Measurements from ENCODE around the gene TNFRSF19. TPM values are rescaled to one million over a fixed set of nuclear protein-coding genes. Genes with fewer than 3 reads are reported as not detected.

The TNFRSF19 gene
- total RNA-seq, 2 experiments from 2014 or later: 0.08 to 0.10 TPM

DNA sequence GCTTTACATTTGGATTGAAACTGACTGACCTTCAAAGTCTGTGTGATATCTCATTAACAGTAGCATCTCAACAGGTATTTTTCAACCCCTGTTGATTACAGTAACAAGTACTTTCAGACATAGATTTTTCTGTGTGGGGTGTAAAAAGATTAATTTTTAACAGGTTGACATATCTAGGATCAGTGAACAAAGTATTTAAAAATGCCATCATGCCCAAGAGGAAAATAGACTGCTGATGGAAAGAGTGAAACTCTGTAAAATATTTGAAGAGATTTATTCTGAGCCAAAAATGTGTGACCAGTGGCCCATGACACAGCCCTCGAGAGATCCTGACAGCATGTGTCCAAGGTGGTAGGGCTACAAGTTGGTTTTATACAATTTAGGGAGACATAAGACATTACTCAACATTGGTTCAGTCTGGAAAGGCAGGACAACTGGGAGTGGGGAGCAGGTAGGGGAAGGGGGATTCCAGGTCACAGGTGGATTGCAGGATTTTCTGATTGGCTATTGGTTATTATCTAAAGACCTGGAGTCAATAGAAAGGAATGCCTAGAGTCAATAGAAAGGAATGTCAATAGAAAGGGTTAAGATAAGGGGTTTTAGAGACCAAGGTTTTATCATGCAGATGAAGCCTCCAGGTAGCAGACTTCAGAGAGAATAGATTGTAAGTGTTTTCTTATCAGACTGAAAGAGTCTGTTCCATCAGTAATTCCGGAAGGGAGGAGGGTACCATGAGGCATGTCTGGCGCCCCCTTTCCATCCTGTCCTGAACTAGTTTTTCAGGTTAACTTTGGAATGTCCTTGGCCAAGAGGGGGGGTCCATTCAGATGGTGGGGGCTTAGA lies 29.1 kb downstream of the TNFRSF19 start:
- H3K36me3 Mint-ChIP-seq (ENCODE audit: low read depth): no peaks in the 10 kb centered on the region
- ChIA-PET POLR2A (no interaction called here), CTCF (no interaction called here)
- no peak overlapping the region for H3K27ac Mint-ChIP-seq
- peaks cover 51% of the 10 kb centered on the region for H3K27me3 Mint-ChIP-seq
- DNase-seq: no peak
- H3K4me3 Mint-ChIP-seq: no peak overlapping the region
- H3K9me3 Mint-ChIP-seq: no peaks in the 10 kb centered on the region
- no peaks in the 10 kb centered on the region for H3K4me1 Mint-ChIP-seq

DNA sequence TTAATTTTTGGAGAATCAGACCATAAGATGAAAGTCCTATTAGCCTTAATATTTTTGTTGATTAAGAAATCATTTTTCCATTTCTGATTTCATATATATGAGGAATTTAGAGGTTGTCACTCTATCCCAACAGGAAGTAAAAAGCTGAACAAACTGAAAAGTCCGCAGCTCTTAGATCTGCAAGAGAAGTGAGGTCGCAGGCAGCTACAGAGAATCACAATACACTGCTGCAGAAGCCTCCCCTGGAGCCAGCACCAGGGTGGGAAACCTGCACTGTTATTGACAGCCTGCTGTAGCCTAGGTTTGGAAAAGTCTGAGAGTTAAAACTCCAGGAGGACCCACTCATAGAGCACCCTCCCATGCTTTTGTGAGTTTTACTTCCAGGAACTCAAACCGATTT lies 29.9 kb downstream of the TNFRSF19 start:
- Mint-ChIP-seq H3K27ac (no peak overlapping the region), H3K4me3 (no peak overlapping the region), H3K4me1 (no peaks in the 10 kb centered on the region), H3K9me3 (no peaks in the 10 kb centered on the region), H3K27me3 (peaks cover 55% of the 10 kb centered on the region), H3K36me3 (ENCODE audit: low read depth) (no peaks in the 10 kb centered on the region)
- DNase-seq: no peak
- POLR2A ChIA-PET: no interaction called here
- CTCF ChIA-PET: no interaction called here

DNA sequence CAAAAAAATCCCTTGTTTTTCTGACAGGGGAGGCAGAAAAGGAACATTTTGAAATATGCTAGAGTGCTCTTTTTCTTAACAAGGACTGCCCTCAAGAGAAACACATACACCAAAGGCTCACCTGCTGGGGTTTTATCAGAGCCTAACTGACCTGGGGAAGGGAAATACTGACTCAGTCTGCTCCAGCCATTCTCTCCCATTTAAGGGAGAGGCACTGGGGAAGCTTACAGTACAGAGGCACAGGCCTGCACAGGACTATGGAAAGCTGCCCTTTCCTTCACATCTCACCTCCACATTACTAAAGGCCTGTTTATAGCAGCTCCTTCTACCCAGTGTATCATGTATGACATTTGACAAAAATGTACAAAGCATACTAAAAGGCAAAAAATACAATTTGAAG lies 30.3 kb downstream of the TNFRSF19 start:
- Mint-ChIP-seq H3K4me1 (no peaks in the 10 kb centered on the region), H3K27ac (no peak overlapping the region), H3K36me3 (ENCODE audit: low read depth) (no peaks in the 10 kb centered on the region), H3K27me3 (peaks cover 54% of the 10 kb centered on the region), H3K9me3 (no peaks in the 10 kb centered on the region), H3K4me3 (no peak overlapping the region)
- no peak for DNase-seq
- ChIA-PET POLR2A (no interaction called here), CTCF (no interaction called here)

DNA sequence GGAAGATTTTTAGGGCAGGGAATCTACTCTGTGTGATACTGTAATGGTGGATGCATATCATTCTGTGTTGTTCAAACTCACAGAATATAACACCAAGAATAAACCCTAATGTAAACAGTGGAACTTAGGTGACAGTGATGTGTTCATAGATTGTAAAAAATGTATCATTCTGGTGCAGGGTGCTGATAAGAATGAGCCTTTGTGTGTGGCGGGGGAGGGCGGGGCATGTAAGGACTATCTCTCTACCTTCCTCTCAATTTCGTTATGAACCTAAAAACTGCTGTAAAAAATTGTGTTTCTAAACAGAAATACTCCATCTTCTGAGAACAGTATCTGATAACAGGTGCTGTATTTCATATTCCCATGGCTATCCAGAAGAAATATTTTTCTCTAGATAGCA lies 35.6 kb downstream of the TNFRSF19 start:
- POLR2A ChIA-PET: no interaction called here
- no peak for DNase-seq
- Mint-ChIP-seq H3K4me3 (no peak overlapping the region), H3K27ac (no peak overlapping the region), H3K4me1 (peaks cover 16% of the 10 kb centered on the region), H3K36me3 (ENCODE audit: low read depth) (no peaks in the 10 kb centered on the region), H3K9me3 (no peaks in the 10 kb centered on the region), H3K27me3 (peaks cover 39% of the 10 kb centered on the region)
- CTCF ChIA-PET: interaction anchor here (1.7 kb wide), 1 partner anchor 21 kb away, joined by 4 read pairs; no protein-coding TSS in a partner anchor

DNA sequence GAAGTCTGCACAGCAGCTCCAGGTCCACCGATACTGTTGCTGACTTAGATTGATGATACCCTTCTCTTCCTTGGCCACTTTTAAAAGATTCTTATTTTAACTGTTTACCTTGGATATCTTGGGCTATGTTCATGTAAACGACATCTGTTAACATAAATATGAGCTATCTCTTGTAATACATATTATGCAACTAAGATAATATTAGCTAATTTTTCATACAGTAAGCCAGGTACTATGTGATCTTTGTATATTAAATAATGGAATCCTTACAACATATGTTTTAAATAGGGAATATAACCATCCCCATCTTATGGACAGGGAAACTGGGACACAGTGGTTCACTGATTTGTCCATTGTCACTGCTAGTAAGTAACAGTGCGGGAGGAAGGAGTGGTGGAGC lies 37.9 kb downstream of the TNFRSF19 start:
- no peaks in the 10 kb centered on the region for H3K9me3 Mint-ChIP-seq
- no peaks in the 10 kb centered on the region for H3K36me3 Mint-ChIP-seq (ENCODE audit: low read depth)
- no peak for DNase-seq
- peaks cover 16% of the 10 kb centered on the region for H3K4me1 Mint-ChIP-seq
- H3K4me3 Mint-ChIP-seq: no peak overlapping the region
- H3K27ac Mint-ChIP-seq: no peak overlapping the region
- CTCF ChIA-PET: no interaction called here
- H3K27me3 Mint-ChIP-seq: peaks cover 41% of the 10 kb centered on the region
- POLR2A ChIA-PET: no interaction called here

DNA sequence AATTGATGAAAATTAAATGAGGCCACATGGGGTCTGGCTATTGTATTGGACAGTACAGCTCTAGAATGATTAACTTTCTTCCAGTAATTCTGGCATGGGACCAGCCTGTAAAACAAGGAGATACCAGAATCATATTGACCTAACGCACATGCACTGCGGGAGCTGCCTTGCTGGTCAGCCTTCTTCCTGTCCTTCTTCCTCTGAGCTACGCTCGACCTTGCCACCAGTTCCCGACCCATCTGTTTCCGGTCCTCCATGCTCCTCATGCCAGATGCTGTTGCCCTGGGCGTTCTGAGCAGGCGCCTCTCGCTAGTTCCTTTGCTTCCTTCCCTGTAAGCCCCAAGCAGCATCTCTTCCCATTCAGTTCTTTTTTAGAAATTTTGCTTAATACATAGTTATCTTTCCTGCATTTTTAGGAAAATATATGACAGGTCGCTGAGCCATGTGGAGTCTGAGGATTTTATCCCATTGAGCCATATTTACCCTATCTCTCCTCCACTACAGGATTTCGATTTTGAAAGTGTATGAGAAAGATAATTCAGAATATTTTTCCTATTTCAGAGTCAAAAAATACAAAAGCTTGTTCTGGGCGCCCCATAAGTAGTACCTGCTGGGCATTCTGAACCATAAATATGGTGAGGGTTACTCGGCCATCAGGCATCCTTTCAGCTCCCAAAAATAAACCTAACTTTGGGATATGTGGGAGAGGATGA lies 38.6 kb downstream of the TNFRSF19 start:
- Mint-ChIP-seq H3K27me3 (peaks cover 42% of the 10 kb centered on the region), H3K27ac (peak overlapping the region; percentile 14), H3K4me1 (peaks cover 16% of the 10 kb centered on the region), H3K4me3 (peak overlapping the region; percentile 28), H3K9me3 (no peaks in the 10 kb centered on the region), H3K36me3 (ENCODE audit: low read depth) (no peaks in the 10 kb centered on the region)
- ChIA-PET CTCF (interaction anchor here (0.8 kb wide), 1 partner anchor 57 kb away, joined by 3 read pairs; no protein-coding TSS in a partner anchor), POLR2A (no interaction called here)
- no peak for DNase-seq

DNA sequence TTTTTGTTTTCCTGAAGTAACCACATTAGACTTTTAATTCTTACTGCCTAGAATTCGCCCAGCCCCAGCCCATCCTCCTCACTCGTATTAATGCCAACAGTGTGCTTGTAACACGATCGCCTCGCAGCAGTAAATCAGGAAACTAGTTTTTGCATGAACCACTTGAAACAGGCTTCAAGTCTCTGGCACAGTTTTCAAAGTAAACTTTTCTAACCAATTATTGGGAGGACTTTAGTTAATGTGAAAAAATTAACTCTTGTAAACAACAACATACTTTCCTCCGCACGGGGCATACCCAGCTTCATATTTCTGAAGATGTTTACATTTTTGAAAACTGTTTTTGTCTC lies 39.2 kb downstream of the TNFRSF19 start:
- CTCF ChIA-PET: interaction anchor here (0.8 kb wide), 1 partner anchor 58 kb away, joined by 3 read pairs; no protein-coding TSS in a partner anchor
- peak overlapping the region; percentile 28 for H3K4me3 Mint-ChIP-seq
- no peaks in the 10 kb centered on the region for H3K9me3 Mint-ChIP-seq

DNA sequence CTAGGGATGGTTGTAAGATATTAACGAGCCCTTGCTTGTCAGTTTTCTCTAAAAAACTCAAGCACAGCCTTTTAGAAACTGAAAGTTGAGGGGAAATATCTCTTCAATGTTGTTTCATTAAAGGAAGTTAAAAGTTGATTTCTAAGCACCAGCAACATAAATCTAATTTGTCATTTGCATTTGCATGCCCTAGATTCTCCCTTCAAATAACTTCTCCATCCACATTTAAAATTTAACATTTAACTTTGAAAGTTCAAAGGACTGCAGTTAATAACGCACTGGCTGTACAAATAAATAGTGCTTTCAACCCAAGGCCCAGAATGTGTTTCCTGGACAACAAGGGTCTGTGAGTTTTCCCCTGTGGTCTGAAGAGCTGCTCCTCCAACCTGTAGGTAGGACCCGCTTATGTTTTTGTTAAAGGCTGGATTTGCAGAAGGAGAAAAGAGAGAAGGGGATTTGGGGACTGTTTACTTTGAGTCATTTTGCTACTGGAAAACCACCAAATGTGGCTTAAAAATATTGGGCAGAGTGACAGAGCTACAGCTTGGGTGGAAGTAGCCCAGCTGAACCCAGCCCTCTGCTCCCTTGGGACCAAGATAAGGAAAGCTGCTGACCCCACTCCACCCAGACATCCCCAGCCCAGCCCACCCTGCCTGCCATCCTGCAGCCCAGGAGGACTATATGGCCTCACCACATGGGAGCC lies 39.8 kb downstream of the TNFRSF19 start:
- peak overlapping the region; percentile 74 for H3K27ac Mint-ChIP-seq
- CTCF ChIA-PET: interaction anchor here (0.5 kb wide), 1 partner anchor 248 kb away, joined by 3 read pairs; no protein-coding TSS in a partner anchor

More for the DNA sequence above, 39.2 kb downstream of the TNFRSF19 start:
- Mint-ChIP-seq H3K27ac (peak overlapping the region; percentile 2), H3K36me3 (ENCODE audit: low read depth) (no peaks in the 10 kb centered on the region), H3K27me3 (peaks cover 41% of the 10 kb centered on the region), H3K4me1 (peaks cover 16% of the 10 kb centered on the region)
- no peak for DNase-seq
- POLR2A ChIA-PET: no interaction called here

DNA sequence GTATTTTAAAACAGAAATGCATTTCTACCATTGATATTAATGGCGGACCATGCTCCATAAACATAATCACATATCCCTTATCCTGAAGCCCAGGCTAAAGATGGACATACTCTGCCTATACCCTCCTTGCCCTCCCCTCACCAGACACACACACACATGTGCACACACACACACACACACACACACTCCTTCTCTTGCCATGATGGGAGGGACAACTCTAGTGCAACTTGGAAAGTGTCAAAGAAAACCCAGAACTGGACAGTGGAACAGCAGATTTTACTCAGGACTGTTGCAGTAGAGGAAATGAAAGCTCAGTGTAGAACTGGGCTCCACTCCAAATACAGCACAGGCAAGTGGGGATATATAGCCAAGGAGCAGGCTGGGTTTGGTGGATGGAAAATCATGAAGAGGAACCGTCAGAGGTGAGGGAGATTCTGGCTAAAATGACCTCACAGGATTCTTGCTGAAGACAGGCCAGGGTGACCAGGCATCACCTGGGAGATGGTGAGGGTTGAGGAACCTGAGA lies 40.8 kb downstream of the TNFRSF19 start:
- no peaks in the 10 kb centered on the region for H3K9me3 Mint-ChIP-seq
- DNase-seq: no peak
- CTCF ChIA-PET: interaction anchor here (0.5 kb wide), 1 partner anchor 247 kb away, joined by 3 read pairs; no protein-coding TSS in a partner anchor
- H3K4me3 Mint-ChIP-seq: no peak overlapping the region
- POLR2A ChIA-PET: no interaction called here
- H3K27ac Mint-ChIP-seq: no peak overlapping the region
- H3K4me1 Mint-ChIP-seq: peaks cover 16% of the 10 kb centered on the region
- H3K36me3 Mint-ChIP-seq (ENCODE audit: low read depth): no peaks in the 10 kb centered on the region
- peaks cover 31% of the 10 kb centered on the region for H3K27me3 Mint-ChIP-seq

More for the DNA sequence above, 39.8 kb downstream of the TNFRSF19 start:
- Mint-ChIP-seq H3K36me3 (ENCODE audit: low read depth) (no peaks in the 10 kb centered on the region), H3K9me3 (no peaks in the 10 kb centered on the region), H3K4me3 (no peak overlapping the region), H3K4me1 (peaks cover 16% of the 10 kb centered on the region), H3K27me3 (peaks cover 37% of the 10 kb centered on the region)
- DNase-seq: no peak
- POLR2A ChIA-PET: no interaction called here

DNA sequence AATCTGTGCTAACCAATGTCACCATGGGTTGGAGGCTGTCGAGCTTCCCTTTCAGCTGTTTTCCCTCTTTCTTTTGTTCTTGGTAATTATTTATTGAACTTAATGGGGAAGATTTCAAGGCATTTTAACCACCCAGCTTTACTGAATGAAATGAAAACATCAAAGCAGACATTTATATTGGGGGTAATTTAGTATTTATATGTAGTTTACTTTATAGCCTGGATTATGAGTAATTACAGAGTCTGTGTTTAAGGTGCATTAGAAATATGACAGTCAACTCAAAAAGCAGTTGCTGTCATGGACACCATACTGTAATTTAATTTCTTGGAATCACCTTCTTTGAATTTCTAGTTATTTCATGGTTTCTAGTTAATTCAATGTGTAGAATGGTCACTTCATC lies 42.0 kb downstream of the TNFRSF19 start:
- no peak overlapping the region for H3K27ac Mint-ChIP-seq
- peaks cover 31% of the 10 kb centered on the region for H3K27me3 Mint-ChIP-seq
- ChIA-PET CTCF (no interaction called here), POLR2A (no interaction called here)
- no peak overlapping the region for H3K4me3 Mint-ChIP-seq
- no peaks in the 10 kb centered on the region for H3K9me3 Mint-ChIP-seq
- no peaks in the 10 kb centered on the region for H3K36me3 Mint-ChIP-seq (ENCODE audit: low read depth)
- no peak for DNase-seq
- peaks cover 16% of the 10 kb centered on the region for H3K4me1 Mint-ChIP-seq

DNA sequence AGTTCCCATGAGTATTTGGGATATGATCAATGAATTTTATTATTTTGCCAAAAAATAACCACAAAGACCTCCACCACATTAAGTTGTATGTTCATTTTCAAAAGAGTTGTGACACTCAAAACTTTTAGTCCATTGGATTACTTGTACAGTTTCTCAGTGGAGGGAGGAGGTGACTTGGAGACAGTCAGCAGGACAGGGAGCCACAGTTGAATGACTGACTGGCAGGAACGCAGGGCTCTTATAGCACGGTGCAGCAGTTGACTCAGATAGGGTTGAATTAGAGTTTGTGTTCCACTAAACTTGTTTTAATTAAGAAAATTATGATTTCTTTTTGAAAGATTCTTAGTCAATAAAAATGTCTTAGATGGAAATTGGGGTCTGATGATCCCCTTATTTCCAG lies 42.5 kb downstream of the TNFRSF19 start:
- Mint-ChIP-seq H3K9me3 (no peaks in the 10 kb centered on the region), H3K27ac (no peak overlapping the region), H3K36me3 (ENCODE audit: low read depth) (no peaks in the 10 kb centered on the region), H3K4me3 (no peak overlapping the region), H3K4me1 (peaks cover 18% of the 10 kb centered on the region), H3K27me3 (peaks cover 29% of the 10 kb centered on the region)
- DNase-seq: no peak
- CTCF ChIA-PET: no interaction called here
- POLR2A ChIA-PET: no interaction called here

DNA sequence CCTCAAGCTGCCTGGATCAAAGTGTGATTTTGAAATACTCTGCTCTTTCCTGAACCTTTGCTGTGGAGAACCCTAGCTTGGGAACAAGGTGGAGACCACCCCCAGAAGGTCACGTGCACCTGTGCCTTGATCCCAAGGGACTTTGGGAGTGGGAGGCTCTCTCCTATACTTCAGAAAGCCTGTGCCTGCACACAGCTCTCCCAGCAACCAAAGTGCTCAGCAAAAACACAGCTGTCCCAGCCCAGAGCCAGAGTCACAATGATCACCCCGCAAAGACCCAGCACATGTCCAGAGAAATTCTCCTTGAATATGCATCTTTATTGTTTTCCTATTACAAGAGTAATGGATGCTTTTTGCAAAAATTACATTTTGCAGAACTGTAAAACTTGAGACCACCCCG lies 43.4 kb downstream of the TNFRSF19 start:
- Mint-ChIP-seq H3K4me1 (peaks cover 20% of the 10 kb centered on the region), H3K9me3 (no peaks in the 10 kb centered on the region)
- POLR2A ChIA-PET: no interaction called here

More for the DNA sequence above, 43.4 kb downstream of the TNFRSF19 start:
- no peak for DNase-seq
- Mint-ChIP-seq H3K36me3 (ENCODE audit: low read depth) (no peaks in the 10 kb centered on the region), H3K27ac (no peak overlapping the region), H3K4me3 (no peak overlapping the region), H3K27me3 (peaks cover 28% of the 10 kb centered on the region)
- CTCF ChIA-PET: no interaction called here
